Ishikawa (cell line): ENCODE results near the gene SAMD5.

Experiments used
- REST ChIP-seq: IDR thresholded peaks from 2 replicates; pipeline ENCODE4 v1.6.1; 2012; ENCODE audit warnings: low read depth, mild to moderate bottlenecking
- TCF12 ChIP-seq: IDR thresholded peaks from 2 replicates; pipeline ENCODE4 v1.6.1; 2012; ENCODE audit warnings: low read depth

DNA sequence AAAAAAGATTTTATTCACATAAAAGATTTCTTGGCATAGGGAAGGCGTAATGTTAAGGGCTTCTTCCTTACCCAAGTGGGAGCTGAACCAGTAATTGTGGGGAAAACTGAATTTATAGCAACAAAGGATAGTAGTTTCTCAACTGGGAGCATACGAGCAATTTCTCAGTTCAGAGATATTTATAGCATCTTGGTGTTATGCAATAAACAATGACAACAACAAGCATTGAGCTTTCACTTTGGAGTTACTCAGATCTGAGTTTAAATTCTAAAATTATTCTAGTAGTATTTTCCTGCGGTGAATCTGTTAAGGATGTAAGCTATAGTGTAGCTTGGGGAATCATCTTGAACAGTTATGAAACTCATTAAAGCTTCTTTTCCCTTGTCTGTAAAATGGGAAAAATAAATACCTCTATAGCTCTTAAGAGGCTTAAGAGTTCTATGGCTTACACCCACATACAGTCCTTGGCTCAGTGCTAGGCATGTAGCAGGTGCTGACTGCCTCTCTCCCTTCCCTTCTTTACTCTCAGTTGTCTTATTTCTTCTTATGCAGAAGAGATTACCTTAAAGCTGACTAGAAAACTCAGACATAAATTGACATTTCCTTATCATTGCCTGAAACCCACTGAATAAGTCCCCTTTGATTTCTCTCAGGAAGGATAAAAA is 58.8 kb downstream of the SAMD5 start:
- TF ChIP-seq TCF12 (no peak), REST (no peak)
